Measurements from ENCODE around the gene FBXO31. TPM values are rescaled to one million over a fixed set of nuclear protein-coding genes. Genes with fewer than 3 reads are reported as not detected.
A peak's percentile ranks its signal among the peaks of the same experiment; 100 is the strongest.

FBXO31 gene
- total and polyA plus RNA-seq, 2 of the 13 experiments (the other 11 are each of a cell fraction or from before 2014, with no cell fraction given), result 92.4 to 101 TPM

DNA sequence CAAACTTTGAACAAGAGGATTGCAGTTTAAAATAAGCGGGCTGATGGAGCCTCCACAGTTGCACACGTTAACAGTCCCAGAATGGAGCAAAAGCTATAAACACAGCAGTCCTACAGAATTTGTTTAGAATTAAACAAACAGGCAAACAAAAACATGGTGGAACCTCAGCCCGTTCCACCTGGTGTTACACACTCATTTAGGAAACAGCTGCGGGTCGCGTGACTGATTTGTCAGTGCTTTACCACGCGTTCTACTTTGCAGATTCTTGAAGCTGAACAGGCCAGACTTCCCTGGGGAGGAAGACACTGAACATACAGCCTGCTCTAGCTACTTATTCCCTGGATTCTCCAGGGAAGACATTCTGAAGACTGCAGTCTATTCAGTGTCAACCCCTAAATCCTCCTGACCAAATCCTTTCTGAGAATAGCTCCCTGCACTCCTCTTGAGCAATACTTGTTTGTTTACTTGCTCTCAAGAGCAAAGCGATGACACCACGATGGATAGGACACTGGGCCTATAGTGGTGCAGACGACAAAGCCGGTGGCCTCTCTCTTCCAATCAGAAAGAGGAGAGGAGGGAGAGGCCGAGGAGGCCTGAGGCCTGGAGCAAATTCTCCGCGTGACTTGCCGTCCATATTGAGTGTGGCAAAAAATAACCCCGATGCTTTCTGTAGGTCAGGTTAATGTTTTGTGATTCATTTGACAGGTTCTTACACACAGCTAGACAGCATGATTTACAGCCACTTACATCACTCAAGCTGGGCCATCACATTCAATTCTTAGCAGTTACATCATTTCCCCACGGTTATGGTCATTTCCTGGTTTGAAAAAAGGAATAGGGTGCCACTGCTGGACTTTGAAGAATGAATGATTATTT is 4.6 kb upstream of the FBXO31 start (continued):
- TF ChIP-seq, protein P1, sequence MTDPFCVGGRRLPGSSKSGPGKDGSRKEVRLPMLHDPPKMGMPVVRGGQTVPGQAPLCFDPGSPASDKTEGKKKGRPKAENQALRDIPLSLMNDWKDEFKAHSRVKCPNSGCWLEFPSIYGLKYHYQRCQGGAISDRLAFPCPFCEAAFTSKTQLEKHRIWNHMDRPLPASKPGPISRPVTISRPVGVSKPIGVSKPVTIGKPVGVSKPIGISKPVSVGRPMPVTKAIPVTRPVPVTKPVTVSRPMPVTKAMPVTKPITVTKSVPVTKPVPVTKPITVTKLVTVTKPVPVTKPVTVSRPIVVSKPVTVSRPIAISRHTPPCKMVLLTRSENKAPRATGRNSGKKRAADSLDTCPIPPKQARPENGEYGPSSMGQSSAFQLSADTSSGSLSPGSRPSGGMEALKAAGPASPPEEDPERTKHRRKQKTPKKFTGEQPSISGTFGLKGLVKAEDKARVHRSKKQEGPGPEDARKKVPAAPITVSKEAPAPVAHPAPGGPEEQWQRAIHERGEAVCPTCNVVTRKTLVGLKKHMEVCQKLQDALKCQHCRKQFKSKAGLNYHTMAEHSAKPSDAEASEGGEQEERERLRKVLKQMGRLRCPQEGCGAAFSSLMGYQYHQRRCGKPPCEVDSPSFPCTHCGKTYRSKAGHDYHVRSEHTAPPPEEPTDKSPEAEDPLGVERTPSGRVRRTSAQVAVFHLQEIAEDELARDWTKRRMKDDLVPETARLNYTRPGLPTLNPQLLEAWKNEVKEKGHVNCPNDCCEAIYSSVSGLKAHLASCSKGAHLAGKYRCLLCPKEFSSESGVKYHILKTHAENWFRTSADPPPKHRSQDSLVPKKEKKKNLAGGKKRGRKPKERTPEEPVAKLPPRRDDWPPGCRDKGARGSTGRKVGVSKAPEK (CRISPR knock-in tag; IDR thresholded peaks at IDR 0.05; ENCODE audit: borderline replicate concordance), result no peak
- TF ChIP-seq HMG20B (CRISPR knock-in tag; conservative IDR thresholded peaks at IDR 0.05) (peak; percentile 58; the same call in 1 of the 2 replicates), ZNF709 (CRISPR knock-in tag; IDR thresholded peaks at IDR 0.05) (no peak), MEF2D (CRISPR knock-in tag; IDR thresholded peaks at IDR 0.05) (peak; percentile 96), NFIB (CRISPR knock-in tag; IDR thresholded peaks at IDR 0.05; ENCODE audit: borderline replicate concordance) (no peak), NCOR1 (IDR thresholded peaks at IDR 0.05; ENCODE audit: borderline replicate concordance, low read length) (peak; percentile 88; the same call in 1 of the 2 replicates), ZNF510 (CRISPR knock-in tag; IDR thresholded peaks at IDR 0.05; ENCODE audit: low read depth) (no peak), ZEB1 (IDR thresholded peaks at IDR 0.05; ENCODE audit: insufficient replicate concordance, low read depth) (no peak), RARG (CRISPR knock-in tag; IDR thresholded peaks at IDR 0.05; ENCODE audit: low read depth) (no peak), ZZZ3 (CRISPR knock-in tag; IDR thresholded peaks at IDR 0.05; ENCODE audit: borderline replicate concordance) (no peak), RORA (CRISPR knock-in tag; IDR thresholded peaks at IDR 0.05) (no peak)
- TF ChIP-seq, protein P2, sequence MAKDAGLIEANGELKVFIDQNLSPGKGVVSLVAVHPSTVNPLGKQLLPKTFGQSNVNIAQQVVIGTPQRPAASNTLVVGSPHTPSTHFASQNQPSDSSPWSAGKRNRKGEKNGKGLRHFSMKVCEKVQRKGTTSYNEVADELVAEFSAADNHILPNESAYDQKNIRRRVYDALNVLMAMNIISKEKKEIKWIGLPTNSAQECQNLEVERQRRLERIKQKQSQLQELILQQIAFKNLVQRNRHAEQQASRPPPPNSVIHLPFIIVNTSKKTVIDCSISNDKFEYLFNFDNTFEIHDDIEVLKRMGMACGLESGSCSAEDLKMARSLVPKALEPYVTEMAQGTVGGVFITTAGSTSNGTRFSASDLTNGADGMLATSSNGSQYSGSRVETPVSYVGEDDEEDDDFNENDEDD (CRISPR knock-in tag; IDR thresholded peaks at IDR 0.05; ENCODE audit: borderline replicate concordance), result no peak
- TF ChIP-seq, protein P3, sequence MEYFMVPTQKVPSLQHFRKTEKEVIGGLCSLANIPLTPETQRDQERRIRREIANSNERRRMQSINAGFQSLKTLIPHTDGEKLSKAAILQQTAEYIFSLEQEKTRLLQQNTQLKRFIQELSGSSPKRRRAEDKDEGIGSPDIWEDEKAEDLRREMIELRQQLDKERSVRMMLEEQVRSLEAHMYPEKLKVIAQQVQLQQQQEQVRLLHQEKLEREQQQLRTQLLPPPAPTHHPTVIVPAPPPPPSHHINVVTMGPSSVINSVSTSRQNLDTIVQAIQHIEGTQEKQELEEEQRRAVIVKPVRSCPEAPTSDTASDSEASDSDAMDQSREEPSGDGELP (IDR thresholded peaks at IDR 0.05; ENCODE audit: borderline replicate concordance, low read depth), result peak; percentile 70; the same call in 1 of the 2 replicates
- TF ChIP-seq, protein P4, sequence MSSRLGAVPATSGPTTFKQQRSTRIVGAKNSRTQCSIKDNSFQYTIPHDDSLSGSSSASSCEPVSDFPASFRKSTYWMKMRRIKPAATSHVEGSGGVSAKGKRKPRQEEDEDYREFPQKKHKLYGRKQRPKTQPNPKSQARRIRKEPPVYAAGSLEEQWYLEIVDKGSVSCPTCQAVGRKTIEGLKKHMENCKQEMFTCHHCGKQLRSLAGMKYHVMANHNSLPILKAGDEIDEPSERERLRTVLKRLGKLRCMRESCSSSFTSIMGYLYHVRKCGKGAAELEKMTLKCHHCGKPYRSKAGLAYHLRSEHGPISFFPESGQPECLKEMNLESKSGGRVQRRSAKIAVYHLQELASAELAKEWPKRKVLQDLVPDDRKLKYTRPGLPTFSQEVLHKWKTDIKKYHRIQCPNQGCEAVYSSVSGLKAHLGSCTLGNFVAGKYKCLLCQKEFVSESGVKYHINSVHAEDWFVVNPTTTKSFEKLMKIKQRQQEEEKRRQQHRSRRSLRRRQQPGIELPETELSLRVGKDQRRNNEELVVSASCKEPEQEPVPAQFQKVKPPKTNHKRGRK (CRISPR knock-in tag; IDR thresholded peaks at IDR 0.05), result no peak
- TF ChIP-seq, protein P5, sequence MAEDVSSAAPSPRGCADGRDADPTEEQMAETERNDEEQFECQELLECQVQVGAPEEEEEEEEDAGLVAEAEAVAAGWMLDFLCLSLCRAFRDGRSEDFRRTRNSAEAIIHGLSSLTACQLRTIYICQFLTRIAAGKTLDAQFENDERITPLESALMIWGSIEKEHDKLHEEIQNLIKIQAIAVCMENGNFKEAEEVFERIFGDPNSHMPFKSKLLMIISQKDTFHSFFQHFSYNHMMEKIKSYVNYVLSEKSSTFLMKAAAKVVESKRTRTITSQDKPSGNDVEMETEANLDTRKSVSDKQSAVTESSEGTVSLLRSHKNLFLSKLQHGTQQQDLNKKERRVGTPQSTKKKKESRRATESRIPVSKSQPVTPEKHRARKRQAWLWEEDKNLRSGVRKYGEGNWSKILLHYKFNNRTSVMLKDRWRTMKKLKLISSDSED (CRISPR knock-in tag; IDR thresholded peaks at IDR 0.05), result no peak
- TF ChIP-seq, protein P6, sequence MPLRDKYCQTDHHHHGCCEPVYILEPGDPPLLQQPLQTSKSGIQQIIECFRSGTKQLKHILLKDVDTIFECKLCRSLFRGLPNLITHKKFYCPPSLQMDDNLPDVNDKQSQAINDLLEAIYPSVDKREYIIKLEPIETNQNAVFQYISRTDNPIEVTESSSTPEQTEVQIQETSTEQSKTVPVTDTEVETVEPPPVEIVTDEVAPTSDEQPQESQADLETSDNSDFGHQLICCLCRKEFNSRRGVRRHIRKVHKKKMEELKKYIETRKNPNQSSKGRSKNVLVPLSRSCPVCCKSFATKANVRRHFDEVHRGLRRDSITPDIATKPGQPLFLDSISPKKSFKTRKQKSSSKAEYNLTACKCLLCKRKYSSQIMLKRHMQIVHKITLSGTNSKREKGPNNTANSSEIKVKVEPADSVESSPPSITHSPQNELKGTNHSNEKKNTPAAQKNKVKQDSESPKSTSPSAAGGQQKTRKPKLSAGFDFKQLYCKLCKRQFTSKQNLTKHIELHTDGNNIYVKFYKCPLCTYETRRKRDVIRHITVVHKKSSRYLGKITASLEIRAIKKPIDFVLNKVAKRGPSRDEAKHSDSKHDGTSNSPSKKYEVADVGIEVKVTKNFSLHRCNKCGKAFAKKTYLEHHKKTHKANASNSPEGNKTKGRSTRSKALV (CRISPR knock-in tag; IDR thresholded peaks at IDR 0.05), result peak; percentile 72; the same call in 1 of the 2 replicates

Data from HepG2 (cell line).